Mucosa of descending colon (tissue), 3 donors: ENCODE measurements around the gene FBXO42. TPM values are rescaled to one million over a fixed set of nuclear protein-coding genes. Genes with fewer than 3 reads are reported as not detected.

ENCODE experiments used
- ATAC-seq: fragments of 200-7000 bp; cut with Tn5 transposase; one replicate; pipeline ENCODE4 v1.9.1; 2020; ENCODE audit warnings: mild to moderate bottlenecking, moderate library complexity
- DNase-seq, 3 donors: peaks; one replicate each; pipeline ENCODE4 v3.0.0-alpha.2; 2020
- H3K36me3 ChIP-seq: fragments of 200-600 bp; one replicate; pipeline ENCODE4 v1.8.0; 2021; ENCODE audit warnings: low read depth, mild to moderate bottlenecking
- H3K4me1 ChIP-seq: fragments of 200-600 bp; one replicate; pipeline ENCODE4 v1.8.0; 2021; ENCODE audit warnings: low read depth, mild to moderate bottlenecking
- H3K4me3 ChIP-seq: fragments of 200-600 bp; one replicate; pipeline ENCODE4 v1.8.0; 2021; ENCODE audit warnings: mild to moderate bottlenecking
- H3K9me3 ChIP-seq: fragments of 200-600 bp; one replicate; pipeline ENCODE4 v1.8.0; 2021; ENCODE audit warnings: mild to moderate bottlenecking
- CTCF ChIP-seq: fragments of 200-600 bp; IDR thresholded peaks from one replicate; pipeline ENCODE4 v1.8.0; 2022; ENCODE audit warnings: antibody characterized with exemption, mild to moderate bottlenecking
- intact Hi-C, 2 donors: fragments of 100-400 bp; cut with DNase I in 1 of 2; cut with micrococcal nuclease in 1 of 2; formaldehyde crosslinking; loops; one replicate each; pipeline versions ENCODE4 v1.11.0 to v1.11.1; 2022; cut with DNase I, micrococcal nuclease
- total RNA-seq, 3 donors: library from RNA; stranded (reverse); fragmentation: NEBNext Ultra II Directional in 2 of 3; extraction: Animal tissue kit (Norgen Biotek cat#: 25700) in 2 of 3; gene quantifications; one replicate each; pipeline versions ENCODE4 v1.2.1 to v1.2.4, GENCODE V29; 2021 to 2023
- donor health status: DM: no; HTN: no; CAD: no; lungs with moderate emphysema.
- donor health status: DM: no; HTN: no; CAD: no.
- donor health status: DM: no; HTN: yes; CAD: no.

FBXO42 gene
- total RNA-seq, 3 donors from 2014 or later, result 12.9 to 20.6 (median 16.3) TPM

GRCh38 chr1:16211824-16212223, 140.5 kb downstream of the FBXO42 start:
- ATAC-seq, result no peak
- Histone ChIP-seq H3K4me1 (peaks cover 3% of the 10 kb centered on the region), H3K36me3 (no peaks in the 10 kb centered on the region), H3K4me3 (no peak overlapping the region), H3K9me3 (no peaks in the 10 kb centered on the region)
- DNase-seq, result no peak
- no peak for TF ChIP-seq CTCF
- intact Hi-C loops, result no loop called here

- ATAC-seq (no peak), DNase-seq (peak in 1 of 3 donors; percentile 9)
- Histone ChIP-seq H3K9me3 (no peaks in the 10 kb centered on the region), H3K4me1 (peaks cover 8% of the 10 kb centered on the region), H3K36me3 (no peaks in the 10 kb centered on the region), H3K4me3 (no peak overlapping the region)
- intact Hi-C loops, result no loop called here
- TF ChIP-seq CTCF, result no peak
These were observed 141.7 kb downstream of the FBXO42 start for GRCh38 chr1:16210581-16210980.

- Histone ChIP-seq H3K36me3 (no peaks in the 10 kb centered on the region), H3K4me3 (no peak overlapping the region), H3K4me1 (peaks cover 8% of the 10 kb centered on the region), H3K9me3 (no peaks in the 10 kb centered on the region)
- peak in 1 of 3 donors; percentile 24 for DNase-seq
- no peak for ATAC-seq
- intact Hi-C loops, result no loop called here
- TF ChIP-seq CTCF, result no peak
These were observed 142.4 kb downstream of the FBXO42 start for GRCh38 chr1:16209847-16210407.

GRCh38 chr1:16209132-16209846, 143.0 kb downstream of the FBXO42 start:
- intact Hi-C loops, result no loop called here
- Histone ChIP-seq H3K9me3 (no peaks in the 10 kb centered on the region), H3K4me1 (peaks cover 8% of the 10 kb centered on the region), H3K36me3 (no peaks in the 10 kb centered on the region), H3K4me3 (no peak overlapping the region)
- no peak for ATAC-seq
- DNase-seq, result no peak
- TF ChIP-seq CTCF, result no peak

- no peak for TF ChIP-seq CTCF
These were observed 143.9 kb downstream of the FBXO42 start for GRCh38 chr1:16208270-16208987.

More at GRCh38 chr1:16208270-16208987, 143.9 kb downstream of the FBXO42 start:
- Histone ChIP-seq H3K4me1 (peaks cover 8% of the 10 kb centered on the region), H3K36me3 (no peaks in the 10 kb centered on the region), H3K9me3 (no peaks in the 10 kb centered on the region), H3K4me3 (no peak overlapping the region)
- intact Hi-C loops, result no loop called here
- DNase-seq (peak in 2 of 3 donors; percentile 40 to 56), ATAC-seq (no peak)
